Glutamatergic neuron (in vitro differentiated cells): Measurements from ENCODE around the gene EFEMP1. TPM values are rescaled to one million over a fixed set of nuclear protein-coding genes. Genes with fewer than 3 reads are reported as not detected.

Source experiments
- DNase-seq: peaks from one replicate; pipeline ENCODE4 v3.0.0; 2022
- H3K27ac Mint-ChIP-seq: one replicate; pipeline ENCODE4 v1.8.0; 2020; ENCODE audit warnings: mild to moderate bottlenecking, mixed read lengths, inconsistent platforms; ENCODE audit not compliant: unreplicated experiment
- H3K27me3 Mint-ChIP-seq: one replicate; pipeline ENCODE4 v1.8.0; 2020; ENCODE audit warnings: mild to moderate bottlenecking, moderate library complexity, mixed read lengths, inconsistent platforms; ENCODE audit not compliant: unreplicated experiment
- H3K36me3 Mint-ChIP-seq: one replicate; pipeline ENCODE4 v1.8.0; 2020; ENCODE audit warnings: mild to moderate bottlenecking, mixed read lengths, inconsistent platforms; ENCODE audit not compliant: unreplicated experiment
- H3K4me1 Mint-ChIP-seq: one replicate; pipeline ENCODE4 v1.8.0; 2020; ENCODE audit warnings: mild to moderate bottlenecking, low read depth, mixed read lengths, inconsistent platforms; ENCODE audit not compliant: unreplicated experiment
- H3K4me3 Mint-ChIP-seq: one replicate; pipeline ENCODE4 v1.8.0; 2020; ENCODE audit warnings: mild to moderate bottlenecking, mixed read lengths, inconsistent platforms; ENCODE audit not compliant: unreplicated experiment
- H3K9me3 Mint-ChIP-seq: one replicate; pipeline ENCODE4 v1.8.0; 2020; ENCODE audit warnings: mild to moderate bottlenecking, moderate library complexity, mixed read lengths, inconsistent platforms; ENCODE audit not compliant: unreplicated experiment
- total RNA-seq: library from RNA; stranded (reverse); fragmentation: NEBNext Ultra II Directional; extraction: Animal tissue kit (Norgen Biotek cat#: 25700); gene quantifications from one replicate; pipeline ENCODE4 v1.2.1, GENCODE V29; 2021; ENCODE audit not compliant: unreplicated experiment
- TF ChIP-seq, protein P1 (sequence below): fragments of 200-600 bp; sonication (generic); IDR thresholded peaks from one replicate; pipeline ENCODE4 v1.5.0; 2021; ENCODE audit not compliant: partially characterized antibody, unreplicated experiment

The EFEMP1 gene
- total RNA-seq, 1 donor from 2014 or later, result 1.2 TPM

DNA sequence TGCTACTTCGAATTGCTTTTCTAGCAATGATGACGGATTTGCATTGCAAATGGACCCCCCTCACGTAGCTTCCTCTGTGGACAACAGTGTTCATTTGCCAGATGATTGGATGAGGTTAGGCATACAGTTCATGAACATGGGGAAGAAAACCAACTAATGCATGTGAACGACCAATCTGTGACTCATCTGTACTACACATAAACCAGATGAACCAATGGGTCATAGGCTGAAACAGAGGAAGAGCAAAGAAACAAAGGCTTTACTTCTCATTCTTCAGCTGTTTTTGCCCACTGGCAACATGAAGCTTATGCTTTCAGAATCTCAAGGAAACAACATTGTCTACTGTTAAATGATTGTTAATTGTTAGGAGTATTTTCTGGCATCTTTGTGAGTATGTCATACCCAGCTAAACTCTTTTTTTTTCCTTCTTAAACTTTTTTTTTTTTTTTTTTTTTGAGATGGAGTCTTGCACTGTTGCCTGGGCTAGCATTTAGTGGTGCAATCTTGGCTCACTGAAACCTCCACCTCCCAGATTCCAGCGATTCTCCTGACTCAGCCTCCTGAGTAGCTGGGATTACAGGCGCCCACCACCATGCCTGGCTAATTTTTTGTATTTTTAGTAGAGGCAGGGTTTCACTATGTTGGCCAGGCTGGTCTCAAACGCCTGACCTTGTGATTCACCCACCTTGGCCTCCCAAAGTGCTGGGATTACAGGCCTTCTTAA is 35.5 kb downstream of the EFEMP1 start:
- TF ChIP-seq, protein P1, sequence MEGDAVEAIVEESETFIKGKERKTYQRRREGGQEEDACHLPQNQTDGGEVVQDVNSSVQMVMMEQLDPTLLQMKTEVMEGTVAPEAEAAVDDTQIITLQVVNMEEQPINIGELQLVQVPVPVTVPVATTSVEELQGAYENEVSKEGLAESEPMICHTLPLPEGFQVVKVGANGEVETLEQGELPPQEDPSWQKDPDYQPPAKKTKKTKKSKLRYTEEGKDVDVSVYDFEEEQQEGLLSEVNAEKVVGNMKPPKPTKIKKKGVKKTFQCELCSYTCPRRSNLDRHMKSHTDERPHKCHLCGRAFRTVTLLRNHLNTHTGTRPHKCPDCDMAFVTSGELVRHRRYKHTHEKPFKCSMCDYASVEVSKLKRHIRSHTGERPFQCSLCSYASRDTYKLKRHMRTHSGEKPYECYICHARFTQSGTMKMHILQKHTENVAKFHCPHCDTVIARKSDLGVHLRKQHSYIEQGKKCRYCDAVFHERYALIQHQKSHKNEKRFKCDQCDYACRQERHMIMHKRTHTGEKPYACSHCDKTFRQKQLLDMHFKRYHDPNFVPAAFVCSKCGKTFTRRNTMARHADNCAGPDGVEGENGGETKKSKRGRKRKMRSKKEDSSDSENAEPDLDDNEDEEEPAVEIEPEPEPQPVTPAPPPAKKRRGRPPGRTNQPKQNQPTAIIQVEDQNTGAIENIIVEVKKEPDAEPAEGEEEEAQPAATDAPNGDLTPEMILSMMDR, result no peak
- no peak for DNase-seq
- no peaks in the 10 kb centered on the region for H3K36me3 Mint-ChIP-seq
- H3K4me3 Mint-ChIP-seq, result no peak overlapping the region
- peaks cover 2% of the 10 kb centered on the region for H3K9me3 Mint-ChIP-seq
- peaks cover 4% of the 10 kb centered on the region for H3K4me1 Mint-ChIP-seq
- H3K27me3 Mint-ChIP-seq, result peaks cover 1% of the 10 kb centered on the region
- H3K27ac Mint-ChIP-seq, result no peak overlapping the region

DNA sequence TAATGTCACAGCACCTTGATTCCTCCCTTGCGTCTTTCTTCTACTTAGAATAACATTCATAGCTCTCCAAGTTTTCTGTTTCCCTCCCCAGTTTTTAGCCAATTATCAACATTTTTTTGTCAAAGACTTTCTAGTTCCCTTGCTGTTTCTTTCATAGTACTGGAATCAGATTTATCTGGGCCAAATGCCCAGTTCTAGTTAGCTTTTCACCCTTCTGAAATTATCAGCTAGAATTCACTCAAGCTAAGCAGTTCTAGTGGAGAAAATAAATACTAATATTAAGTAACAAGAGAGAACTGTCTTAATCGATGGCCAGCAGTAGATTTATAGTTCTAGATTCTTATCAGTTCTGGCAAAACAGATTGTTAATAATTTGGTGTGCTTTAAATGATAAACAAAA is 36.2 kb downstream of the EFEMP1 start:
- H3K36me3 Mint-ChIP-seq, result no peaks in the 10 kb centered on the region

DNA sequence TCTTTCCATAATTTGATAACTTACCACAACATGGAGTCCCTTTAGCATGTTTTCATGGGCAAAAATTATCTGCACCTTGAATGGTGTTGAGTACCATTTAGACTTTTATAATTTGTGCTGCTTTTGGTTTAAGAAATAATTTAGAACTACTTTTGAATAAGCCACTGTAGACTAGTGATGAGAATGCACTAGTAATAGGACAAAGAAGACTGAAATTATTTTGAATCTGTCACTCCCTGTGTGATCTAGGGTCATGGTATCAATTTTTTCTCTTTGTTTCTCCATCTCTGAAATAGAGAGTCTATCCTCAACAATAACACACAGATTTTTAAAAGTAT is 37.7 kb downstream of the EFEMP1 start:
- peaks cover 2% of the 10 kb centered on the region for H3K9me3 Mint-ChIP-seq
- peaks cover 1% of the 10 kb centered on the region for H3K27me3 Mint-ChIP-seq
- TF ChIP-seq, protein P1, result no peak
- H3K4me3 Mint-ChIP-seq, result no peak overlapping the region
- no peaks in the 10 kb centered on the region for H3K36me3 Mint-ChIP-seq
- H3K4me1 Mint-ChIP-seq, result peaks cover 4% of the 10 kb centered on the region
- no peak overlapping the region for H3K27ac Mint-ChIP-seq
- DNase-seq, result no peak

More for the DNA sequence above, 36.2 kb downstream of the EFEMP1 start:
- H3K27me3 Mint-ChIP-seq, result peaks cover 1% of the 10 kb centered on the region
- DNase-seq, result no peak
- peaks cover 4% of the 10 kb centered on the region for H3K4me1 Mint-ChIP-seq
- no peak overlapping the region for H3K27ac Mint-ChIP-seq
- TF ChIP-seq, protein P1, result no peak
- H3K9me3 Mint-ChIP-seq, result peaks cover 2% of the 10 kb centered on the region
- no peak overlapping the region for H3K4me3 Mint-ChIP-seq

DNA sequence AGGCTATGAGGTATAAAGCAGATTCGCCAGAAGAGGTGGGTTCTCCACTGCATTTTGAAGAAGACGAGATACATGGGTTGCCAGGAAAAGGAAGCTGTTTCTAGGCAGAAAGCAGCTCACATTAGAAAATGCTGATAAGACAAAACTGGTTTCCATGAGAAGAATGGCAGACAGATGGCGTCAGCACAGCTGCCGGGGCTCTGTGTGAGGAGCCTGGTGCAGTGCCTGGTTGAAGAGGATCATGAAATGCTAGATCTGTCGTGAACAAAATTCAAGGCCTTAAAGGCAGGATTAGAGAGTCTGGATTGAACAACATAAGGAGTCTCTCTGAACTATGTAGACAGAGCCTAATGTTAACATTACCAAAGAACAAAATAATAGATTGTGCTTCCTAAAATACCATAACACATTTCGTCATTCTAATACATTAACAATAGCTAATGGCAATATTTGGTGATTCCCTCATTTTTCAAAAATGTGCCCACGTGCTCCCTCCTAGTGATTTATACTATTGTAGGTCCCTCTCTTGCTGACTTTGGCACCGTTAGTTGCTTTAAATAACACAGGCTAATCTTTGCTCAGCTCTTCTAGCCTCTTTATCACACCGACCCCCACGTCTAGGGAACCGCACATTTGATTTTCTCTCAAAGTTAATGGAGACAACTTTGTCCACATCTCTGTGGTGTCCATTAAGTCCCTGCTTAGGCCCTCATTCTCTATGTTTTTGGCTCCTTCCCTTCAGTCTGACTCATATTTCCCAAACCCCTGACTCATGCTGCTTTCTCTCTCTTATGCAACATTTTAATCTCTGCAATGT is 38.2 kb downstream of the EFEMP1 start:
- no peak overlapping the region for H3K4me3 Mint-ChIP-seq
- peaks cover 4% of the 10 kb centered on the region for H3K4me1 Mint-ChIP-seq
- no peak overlapping the region for H3K27ac Mint-ChIP-seq
- H3K36me3 Mint-ChIP-seq, result no peaks in the 10 kb centered on the region
- TF ChIP-seq, protein P1, result no peak
- H3K9me3 Mint-ChIP-seq, result peaks cover 2% of the 10 kb centered on the region
- no peak for DNase-seq
- peaks cover 1% of the 10 kb centered on the region for H3K27me3 Mint-ChIP-seq

DNA sequence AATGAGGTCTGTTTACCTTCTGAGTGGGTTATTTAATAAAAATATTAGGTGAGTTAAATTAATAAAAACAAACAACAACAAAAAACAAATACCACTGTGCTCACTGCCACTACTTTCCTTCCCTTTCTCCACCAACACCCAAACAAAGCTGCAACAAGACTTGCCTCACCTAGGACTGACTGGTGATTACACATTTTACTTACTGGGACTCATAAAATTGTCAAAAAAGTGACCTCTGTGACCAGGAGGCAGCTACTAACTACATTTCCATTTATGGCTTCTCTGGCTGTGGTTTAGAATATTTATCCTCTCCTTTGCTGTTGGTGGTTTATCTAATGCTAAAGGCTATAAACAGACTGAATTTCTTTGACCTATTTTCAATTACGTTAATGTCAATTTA is 39.8 kb downstream of the EFEMP1 start:
- Mint-ChIP-seq H3K36me3 (no peaks in the 10 kb centered on the region), H3K4me3 (no peak overlapping the region), H3K27ac (no peak overlapping the region), H3K27me3 (no peaks in the 10 kb centered on the region), H3K9me3 (peaks cover 2% of the 10 kb centered on the region), H3K4me1 (peaks cover 3% of the 10 kb centered on the region)
- DNase-seq, result no peak
- TF ChIP-seq, protein P1, result no peak
